ENCODE measurements around the gene ELFN1.

- no peak for TF ChIP-seq CTCF (IDR thresholded peaks at IDR 0.05)
- TF ChIP-seq POLR2AphosphoS5 (IDR thresholded peaks at IDR 0.05), result no peak
- TF ChIP-seq EP300 (IDR thresholded peaks at IDR 0.05), result no peak
- TF ChIP-seq POLR2A (IDR thresholded peaks at IDR 0.05), result no peak
Observed at GRCh38 chr7:1673581-1674118, 3.6 kb downstream of the ELFN1 start.
